WTC11 (cell line): ENCODE measurements around the gene CPD. TPM values are rescaled to one million over a fixed set of nuclear protein-coding genes. Genes with fewer than 3 reads are reported as not detected.

Experiments
- ATAC-seq: fragments of 200-7000 bp; cut with Tn5 transposase; 2 replicates; pipeline ENCODE4 v1.10.0; 2021; ENCODE audit warnings: mild to moderate bottlenecking, moderate library complexity
- CTCF ChIA-PET: fragments of 300-600 bp; sonication (Branson Sonifier 250); formaldehyde crosslinking; loops from one replicate; lab custom pipeline; 2021; ENCODE audit warnings: antibody characterized with exemption; lab: Charles Lee
- POLR2A ChIA-PET: fragments of 350-600 bp; sonication (Branson Sonifier 250); formaldehyde crosslinking; loops from one replicate; lab custom pipeline; 2021; ENCODE audit warnings: antibody characterized with exemption; lab: Charles Lee
- DNase-seq: peaks from one replicate; pipeline ENCODE4 v3.0.0; 2021; ENCODE audit warnings: low spot score
- H3K27ac Mint-ChIP-seq: 2 replicates; pipeline ENCODE4 v1.8.0; 2021; ENCODE audit warnings: mixed read lengths
- H3K27me3 Mint-ChIP-seq: 2 replicates; pipeline ENCODE4 v1.8.0; 2021; ENCODE audit warnings: low read depth, mild to moderate bottlenecking, moderate library complexity, mixed read lengths
- H3K36me3 Mint-ChIP-seq: 2 replicates; pipeline ENCODE4 v1.8.0; 2021; ENCODE audit warnings: mixed read lengths
- H3K4me1 Mint-ChIP-seq: 2 replicates; pipeline ENCODE4 v1.8.0; 2022; ENCODE audit warnings: mixed read lengths
- H3K4me3 Mint-ChIP-seq: 2 replicates; pipeline ENCODE4 v1.8.0; 2021; ENCODE audit warnings: mild to moderate bottlenecking, moderate library complexity, mixed read lengths
- H3K9me3 Mint-ChIP-seq: 2 replicates; pipeline ENCODE4 v1.8.0; 2021; ENCODE audit warnings: mixed read lengths
- ATF1 ChIP-seq: sonication (generic); formaldehyde crosslinking; IDR thresholded peaks from 2 replicates; pipeline ENCODE4 v1.8.1; 2023; ENCODE audit warnings: mild to moderate bottlenecking, moderate library complexity, missing genetic modification reagents
- FOXJ3 ChIP-seq: sonication (generic); formaldehyde crosslinking; IDR thresholded peaks from 2 replicates; pipeline ENCODE4 v1.9.0; 2021; ENCODE audit warnings: missing genetic modification reagents, mild to moderate bottlenecking, borderline replicate concordance
- FOXK1 ChIP-seq: sonication (generic); formaldehyde crosslinking; IDR thresholded peaks from 2 replicates; pipeline ENCODE4 v1.8.0; 2022; ENCODE audit warnings: mild to moderate bottlenecking, moderate library complexity, missing genetic modification reagents
- MXD4 ChIP-seq: fragments of 250-450 bp; sonication (Bioruptor Pico); IDR thresholded peaks from 2 replicates; pipeline ENCODE4 v1.8.0; 2021; ENCODE audit warnings: mild to moderate bottlenecking, moderate library complexity, borderline replicate concordance
- NR2C2 ChIP-seq: sonication (generic); formaldehyde crosslinking; IDR thresholded peaks from 2 replicates; pipeline ENCODE4 v1.8.0; 2022; ENCODE audit warnings: mild to moderate bottlenecking, missing genetic modification reagents
- OVOL2 ChIP-seq: fragments of 250-450 bp; sonication (Bioruptor Pico); IDR thresholded peaks from 2 replicates; pipeline ENCODE4 v1.9.0; 2021; ENCODE audit warnings: mild to moderate bottlenecking, borderline replicate concordance
- SOX15 ChIP-seq: fragments of 250-450 bp; sonication (Bioruptor Pico); IDR thresholded peaks from 2 replicates; pipeline ENCODE4 v1.9.0; 2021; ENCODE audit warnings: mild to moderate bottlenecking
- ZNF232 ChIP-seq: sonication (generic); formaldehyde crosslinking; IDR thresholded peaks from 2 replicates; pipeline ENCODE4 v1.8.0; 2022; ENCODE audit warnings: mild to moderate bottlenecking, missing genetic modification reagents
- ZNF671 ChIP-seq: fragments of 250-450 bp; sonication (Bioruptor Pico); IDR thresholded peaks from 2 replicates; pipeline ENCODE4 v1.8.0; 2021; ENCODE audit warnings: mild to moderate bottlenecking
- total RNA-seq: library from RNA; stranded (reverse); gene quantifications from 3 replicates; pipeline ENCODE4 v1.2.3, GENCODE V29; 2021
- TF ChIP-seq, protein P1 (sequence below): sonication (generic); formaldehyde crosslinking; IDR thresholded peaks from 2 replicates; pipeline ENCODE4 v1.8.1; 2023; ENCODE audit warnings: mild to moderate bottlenecking, missing genetic modification reagents
- TF ChIP-seq, protein P2 (sequence below): sonication (generic); formaldehyde crosslinking; IDR thresholded peaks from 2 replicates; pipeline ENCODE4 v1.8.1; 2022; ENCODE audit warnings: missing genetic modification reagents, borderline replicate concordance
- TF ChIP-seq, protein P3 (sequence below): sonication (generic); formaldehyde crosslinking; IDR thresholded peaks from 2 replicates; pipeline ENCODE4 v1.8.0; 2022; ENCODE audit warnings: mild to moderate bottlenecking, missing genetic modification reagents
- TF ChIP-seq, protein P4 (sequence below): sonication (generic); formaldehyde crosslinking; IDR thresholded peaks from 2 replicates; pipeline ENCODE4 v1.8.1; 2022; ENCODE audit warnings: low read depth, missing genetic modification reagents, borderline replicate concordance
- TF ChIP-seq, protein P5 (sequence below): sonication (generic); formaldehyde crosslinking; IDR thresholded peaks from 2 replicates; pipeline ENCODE4 v1.8.0; 2022; ENCODE audit warnings: mild to moderate bottlenecking, missing genetic modification reagents
- TF ChIP-seq, protein P6 (sequence below): fragments of 250-450 bp; sonication (Bioruptor Pico); IDR thresholded peaks from 2 replicates; pipeline ENCODE4 v1.9.0; 2021; ENCODE audit warnings: mild to moderate bottlenecking, borderline replicate concordance
- TF ChIP-seq, protein P7 (sequence below): fragments of 200-600 bp; IDR thresholded peaks from 2 replicates; pipeline ENCODE4 v1.8.0; 2022; ENCODE audit warnings: antibody characterized with exemption

CPD gene
- total RNA-seq, 1 experiment from 2014 or later = 36.1 TPM

DNA sequence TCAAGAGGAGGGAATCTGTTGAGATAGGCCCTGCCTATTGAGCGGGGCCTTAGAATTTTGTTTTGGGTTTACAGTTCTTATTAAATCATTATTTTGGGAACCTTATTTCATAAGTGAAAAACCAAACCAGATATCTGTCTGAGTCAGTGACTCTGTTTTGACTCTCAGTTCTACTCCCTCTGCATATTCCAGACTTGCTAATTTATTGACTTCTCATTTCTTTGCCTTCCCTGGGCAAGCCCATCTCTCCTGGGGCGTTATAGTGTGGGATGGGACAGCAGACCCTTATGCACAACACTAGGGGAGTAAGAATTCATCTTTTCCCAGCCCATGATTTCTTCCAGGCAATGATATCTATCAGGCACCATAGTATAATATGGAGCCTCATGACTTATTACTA lies 45.7 kb downstream of the CPD start:
- TF ChIP-seq, protein P1, sequence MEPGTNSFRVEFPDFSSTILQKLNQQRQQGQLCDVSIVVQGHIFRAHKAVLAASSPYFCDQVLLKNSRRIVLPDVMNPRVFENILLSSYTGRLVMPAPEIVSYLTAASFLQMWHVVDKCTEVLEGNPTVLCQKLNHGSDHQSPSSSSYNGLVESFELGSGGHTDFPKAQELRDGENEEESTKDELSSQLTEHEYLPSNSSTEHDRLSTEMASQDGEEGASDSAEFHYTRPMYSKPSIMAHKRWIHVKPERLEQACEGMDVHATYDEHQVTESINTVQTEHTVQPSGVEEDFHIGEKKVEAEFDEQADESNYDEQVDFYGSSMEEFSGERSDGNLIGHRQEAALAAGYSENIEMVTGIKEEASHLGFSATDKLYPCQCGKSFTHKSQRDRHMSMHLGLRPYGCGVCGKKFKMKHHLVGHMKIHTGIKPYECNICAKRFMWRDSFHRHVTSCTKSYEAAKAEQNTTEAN (CRISPR knock-in tag) = no peak
- TF ChIP-seq ATF1 (no peak), FOXK1 (CRISPR knock-in tag) (no peak), FOXJ3 (CRISPR knock-in tag) (no peak)
- TF ChIP-seq, protein P2, sequence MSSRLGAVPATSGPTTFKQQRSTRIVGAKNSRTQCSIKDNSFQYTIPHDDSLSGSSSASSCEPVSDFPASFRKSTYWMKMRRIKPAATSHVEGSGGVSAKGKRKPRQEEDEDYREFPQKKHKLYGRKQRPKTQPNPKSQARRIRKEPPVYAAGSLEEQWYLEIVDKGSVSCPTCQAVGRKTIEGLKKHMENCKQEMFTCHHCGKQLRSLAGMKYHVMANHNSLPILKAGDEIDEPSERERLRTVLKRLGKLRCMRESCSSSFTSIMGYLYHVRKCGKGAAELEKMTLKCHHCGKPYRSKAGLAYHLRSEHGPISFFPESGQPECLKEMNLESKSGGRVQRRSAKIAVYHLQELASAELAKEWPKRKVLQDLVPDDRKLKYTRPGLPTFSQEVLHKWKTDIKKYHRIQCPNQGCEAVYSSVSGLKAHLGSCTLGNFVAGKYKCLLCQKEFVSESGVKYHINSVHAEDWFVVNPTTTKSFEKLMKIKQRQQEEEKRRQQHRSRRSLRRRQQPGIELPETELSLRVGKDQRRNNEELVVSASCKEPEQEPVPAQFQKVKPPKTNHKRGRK (CRISPR knock-in tag) = no peak
- TF ChIP-seq, protein P3, sequence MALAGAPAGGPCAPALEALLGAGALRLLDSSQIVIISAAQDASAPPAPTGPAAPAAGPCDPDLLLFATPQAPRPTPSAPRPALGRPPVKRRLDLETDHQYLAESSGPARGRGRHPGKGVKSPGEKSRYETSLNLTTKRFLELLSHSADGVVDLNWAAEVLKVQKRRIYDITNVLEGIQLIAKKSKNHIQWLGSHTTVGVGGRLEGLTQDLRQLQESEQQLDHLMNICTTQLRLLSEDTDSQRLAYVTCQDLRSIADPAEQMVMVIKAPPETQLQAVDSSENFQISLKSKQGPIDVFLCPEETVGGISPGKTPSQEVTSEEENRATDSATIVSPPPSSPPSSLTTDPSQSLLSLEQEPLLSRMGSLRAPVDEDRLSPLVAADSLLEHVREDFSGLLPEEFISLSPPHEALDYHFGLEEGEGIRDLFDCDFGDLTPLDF = no peak
- TF ChIP-seq, protein P4, sequence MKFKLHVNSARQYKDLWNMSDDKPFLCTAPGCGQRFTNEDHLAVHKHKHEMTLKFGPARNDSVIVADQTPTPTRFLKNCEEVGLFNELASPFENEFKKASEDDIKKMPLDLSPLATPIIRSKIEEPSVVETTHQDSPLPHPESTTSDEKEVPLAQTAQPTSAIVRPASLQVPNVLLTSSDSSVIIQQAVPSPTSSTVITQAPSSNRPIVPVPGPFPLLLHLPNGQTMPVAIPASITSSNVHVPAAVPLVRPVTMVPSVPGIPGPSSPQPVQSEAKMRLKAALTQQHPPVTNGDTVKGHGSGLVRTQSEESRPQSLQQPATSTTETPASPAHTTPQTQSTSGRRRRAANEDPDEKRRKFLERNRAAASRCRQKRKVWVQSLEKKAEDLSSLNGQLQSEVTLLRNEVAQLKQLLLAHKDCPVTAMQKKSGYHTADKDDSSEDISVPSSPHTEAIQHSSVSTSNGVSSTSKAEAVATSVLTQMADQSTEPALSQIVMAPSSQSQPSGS (CRISPR knock-in tag) = no peak
- TF ChIP-seq, all 79 proteins: peak for 0
- DNase-seq (no peak), ATAC-seq (no peak)
- Mint-ChIP-seq H3K4me3 (no peak overlapping the region), H3K4me1 (peaks cover 16% of the 10 kb centered on the region), H3K9me3 (no peaks in the 10 kb centered on the region), H3K27ac (peak overlapping the region; percentile 63; the same call in 1 of the 2 replicates), H3K36me3 (peaks cover 7% of the 10 kb centered on the region), H3K27me3 (no peaks in the 10 kb centered on the region)
- POLR2A ChIA-PET = no interaction called here
- CTCF ChIA-PET = no interaction called here

DNA sequence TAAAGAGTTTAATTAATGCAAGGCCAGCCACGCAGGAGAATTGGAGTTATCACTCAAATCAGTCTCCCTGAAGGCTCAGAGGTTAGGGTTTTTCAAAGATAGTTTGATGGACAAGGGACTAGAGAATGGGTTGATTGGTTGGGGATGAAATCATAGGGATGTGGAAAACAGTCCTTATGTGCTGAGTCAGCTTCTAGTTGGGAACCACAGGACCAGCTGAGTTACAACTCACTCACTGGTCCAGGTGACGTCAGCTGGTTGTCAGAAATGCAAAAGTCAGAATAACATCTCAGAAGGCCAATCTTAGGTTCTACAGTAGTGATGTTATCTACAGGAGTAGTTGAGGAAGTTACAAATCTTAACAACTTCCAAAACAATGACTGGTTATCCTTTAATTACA lies 47.6 kb downstream of the CPD start:
- H3K27ac Mint-ChIP-seq = no peak overlapping the region
- ChIA-PET POLR2A (interaction anchor here (0.7 kb wide), 1 partner anchor 488 kb away, joined by 4 read pairs; no protein-coding TSS in a partner anchor), CTCF (no interaction called here)
- ATAC-seq (no peak), DNase-seq (no peak)
- no peaks in the 10 kb centered on the region for H3K9me3 Mint-ChIP-seq
- TF ChIP-seq, protein P5, sequence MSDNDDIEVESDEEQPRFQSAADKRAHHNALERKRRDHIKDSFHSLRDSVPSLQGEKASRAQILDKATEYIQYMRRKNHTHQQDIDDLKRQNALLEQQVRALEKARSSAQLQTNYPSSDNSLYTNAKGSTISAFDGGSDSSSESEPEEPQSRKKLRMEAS (CRISPR knock-in tag) = no peak
- TF ChIP-seq ZNF671 (CRISPR knock-in tag) = no peak
- no peak for TF ChIP-seq ZNF232 (CRISPR knock-in tag)
- TF ChIP-seq NR2C2 = no peak
- TF ChIP-seq, protein P6, sequence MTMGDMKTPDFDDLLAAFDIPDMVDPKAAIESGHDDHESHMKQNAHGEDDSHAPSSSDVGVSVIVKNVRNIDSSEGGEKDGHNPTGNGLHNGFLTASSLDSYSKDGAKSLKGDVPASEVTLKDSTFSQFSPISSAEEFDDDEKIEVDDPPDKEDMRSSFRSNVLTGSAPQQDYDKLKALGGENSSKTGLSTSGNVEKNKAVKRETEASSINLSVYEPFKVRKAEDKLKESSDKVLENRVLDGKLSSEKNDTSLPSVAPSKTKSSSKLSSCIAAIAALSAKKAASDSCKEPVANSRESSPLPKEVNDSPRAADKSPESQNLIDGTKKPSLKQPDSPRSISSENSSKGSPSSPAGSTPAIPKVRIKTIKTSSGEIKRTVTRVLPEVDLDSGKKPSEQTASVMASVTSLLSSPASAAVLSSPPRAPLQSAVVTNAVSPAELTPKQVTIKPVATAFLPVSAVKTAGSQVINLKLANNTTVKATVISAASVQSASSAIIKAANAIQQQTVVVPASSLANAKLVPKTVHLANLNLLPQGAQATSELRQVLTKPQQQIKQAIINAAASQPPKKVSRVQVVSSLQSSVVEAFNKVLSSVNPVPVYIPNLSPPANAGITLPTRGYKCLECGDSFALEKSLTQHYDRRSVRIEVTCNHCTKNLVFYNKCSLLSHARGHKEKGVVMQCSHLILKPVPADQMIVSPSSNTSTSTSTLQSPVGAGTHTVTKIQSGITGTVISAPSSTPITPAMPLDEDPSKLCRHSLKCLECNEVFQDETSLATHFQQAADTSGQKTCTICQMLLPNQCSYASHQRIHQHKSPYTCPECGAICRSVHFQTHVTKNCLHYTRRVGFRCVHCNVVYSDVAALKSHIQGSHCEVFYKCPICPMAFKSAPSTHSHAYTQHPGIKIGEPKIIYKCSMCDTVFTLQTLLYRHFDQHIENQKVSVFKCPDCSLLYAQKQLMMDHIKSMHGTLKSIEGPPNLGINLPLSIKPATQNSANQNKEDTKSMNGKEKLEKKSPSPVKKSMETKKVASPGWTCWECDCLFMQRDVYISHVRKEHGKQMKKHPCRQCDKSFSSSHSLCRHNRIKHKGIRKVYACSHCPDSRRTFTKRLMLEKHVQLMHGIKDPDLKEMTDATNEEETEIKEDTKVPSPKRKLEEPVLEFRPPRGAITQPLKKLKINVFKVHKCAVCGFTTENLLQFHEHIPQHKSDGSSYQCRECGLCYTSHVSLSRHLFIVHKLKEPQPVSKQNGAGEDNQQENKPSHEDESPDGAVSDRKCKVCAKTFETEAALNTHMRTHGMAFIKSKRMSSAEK (CRISPR knock-in tag) = no peak
- TF ChIP-seq MXD4 = no peak
- TF ChIP-seq OVOL2 (CRISPR knock-in tag) = no peak
- no peak for TF ChIP-seq SOX15 (CRISPR knock-in tag)
- TF ChIP-seq, protein P3 = no peak
- TF ChIP-seq, protein P7, sequence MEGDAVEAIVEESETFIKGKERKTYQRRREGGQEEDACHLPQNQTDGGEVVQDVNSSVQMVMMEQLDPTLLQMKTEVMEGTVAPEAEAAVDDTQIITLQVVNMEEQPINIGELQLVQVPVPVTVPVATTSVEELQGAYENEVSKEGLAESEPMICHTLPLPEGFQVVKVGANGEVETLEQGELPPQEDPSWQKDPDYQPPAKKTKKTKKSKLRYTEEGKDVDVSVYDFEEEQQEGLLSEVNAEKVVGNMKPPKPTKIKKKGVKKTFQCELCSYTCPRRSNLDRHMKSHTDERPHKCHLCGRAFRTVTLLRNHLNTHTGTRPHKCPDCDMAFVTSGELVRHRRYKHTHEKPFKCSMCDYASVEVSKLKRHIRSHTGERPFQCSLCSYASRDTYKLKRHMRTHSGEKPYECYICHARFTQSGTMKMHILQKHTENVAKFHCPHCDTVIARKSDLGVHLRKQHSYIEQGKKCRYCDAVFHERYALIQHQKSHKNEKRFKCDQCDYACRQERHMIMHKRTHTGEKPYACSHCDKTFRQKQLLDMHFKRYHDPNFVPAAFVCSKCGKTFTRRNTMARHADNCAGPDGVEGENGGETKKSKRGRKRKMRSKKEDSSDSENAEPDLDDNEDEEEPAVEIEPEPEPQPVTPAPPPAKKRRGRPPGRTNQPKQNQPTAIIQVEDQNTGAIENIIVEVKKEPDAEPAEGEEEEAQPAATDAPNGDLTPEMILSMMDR = no peak
- H3K27me3 Mint-ChIP-seq = no peaks in the 10 kb centered on the region
- H3K4me1 Mint-ChIP-seq = peaks cover 16% of the 10 kb centered on the region
- peaks cover 7% of the 10 kb centered on the region for H3K36me3 Mint-ChIP-seq
- H3K4me3 Mint-ChIP-seq = no peak overlapping the region
